ENCODE results near the gene SLC8B1.

GRCh38 chr12:113261847-113262470, 73.0 kb downstream of the SLC8B1 start:
- TF ChIP-seq CTCF (conservative IDR thresholded peaks at IDR 0.05; ENCODE audit: low read depth, low read length) (no peak), EZH2 (IDR thresholded peaks at IDR 0.05; ENCODE audit: low read length, unreplicated experiment) (no peak), EZH2phosphoT487 (IDR thresholded peaks at IDR 0.05; ENCODE audit: borderline replicate concordance, low read length) (no peak)
